Measurements from ENCODE around the gene CYB561D2. TPM values are rescaled to one million over a fixed set of nuclear protein-coding genes. Genes with fewer than 3 reads are reported as not detected.
A peak's percentile ranks its signal among the peaks of the same experiment; 100 is the strongest.

CYB561D2 gene
- total RNA-seq, 1 experiment from 2014 or later = 16.8 TPM

GRCh38 chr3:50314816-50315215 is 35.8 kb upstream of the CYB561D2 start:
- no peak overlapping the region for H2BK20ac ChIP-seq (ENCODE audit: low read depth, low read length, poor library complexity, severe bottlenecking)
- H4K5ac ChIP-seq (ENCODE audit: insufficient read length, low read depth, low read length) = no peak overlapping the region
- no peak overlapping the region for H4K8ac ChIP-seq (replicated peaks; ENCODE audit: insufficient read length, low read depth, low read length)
- Mint-ChIP-seq H3K9me3 (peaks cover 9 to 12% of the 10 kb centered on the region in 2 experiments), H3K27ac (0 out of 7 replicates have a peak overlapping the region, but pooled peaks of 1 of the 3 experiments have one; percentile 38), H3K4me3 (no peak overlapping the region), H3K4me1 (peaks cover 8 to 22% of the 10 kb centered on the region in 2 experiments), H3K36me3 (ENCODE audit: insufficient read depth in 1 of 3, low read depth in 3 of 3) (peaks cover 48 to 58% (median 57%) of the 10 kb centered on the region in 3 experiments), H3K27me3 (ENCODE audit: low read depth) (peaks cover under 1% of the 10 kb centered on the region; the same call in 1 of the 2 replicates)
- H3K9ac ChIP-seq (ENCODE audit: extremely low read depth, insufficient read length, low read length) = no peak overlapping the region
- H3K56ac ChIP-seq (ENCODE audit: insufficient read length, low read depth, low read length) = no peak overlapping the region
- no peaks in the 10 kb centered on the region for H3K23me2 ChIP-seq (ENCODE audit: insufficient read length, low read depth, low read length, poor library complexity, severe bottlenecking)
- H3K4ac ChIP-seq (ENCODE audit: low read depth, low read length) = no peak overlapping the region
- no peaks in the 10 kb centered on the region for H3K79me1 ChIP-seq (ENCODE audit: insufficient read depth, low read depth, low read length, poor library complexity, severe bottlenecking)
- H3K27me3 ChIP-seq (ENCODE audit: insufficient read depth, low read length) = no peaks in the 10 kb centered on the region
- no peak overlapping the region for H3K27ac ChIP-seq (ENCODE audit: insufficient read length, low read depth, low read length)
- H2BK12ac ChIP-seq (ENCODE audit: insufficient read length, low read depth, low read length) = no peak overlapping the region
- H3T11ph ChIP-seq (ENCODE audit: low read length) = no peak overlapping the region
- H4K20me1 ChIP-seq (ENCODE audit: control insufficient read depth, insufficient read depth, insufficient read length) = no peaks in the 10 kb centered on the region
- no peak overlapping the region for H2AFZ ChIP-seq (ENCODE audit: low read length)
- H3K4me1 ChIP-seq (ENCODE audit: insufficient read depth, low read length) = no peaks in the 10 kb centered on the region
- no peak overlapping the region for H2BK5ac ChIP-seq (ENCODE audit: insufficient read length, low read length)
- no peak overlapping the region for H3K18ac ChIP-seq (ENCODE audit: insufficient read length, low read depth, low read length)
- no peak overlapping the region for H4K91ac ChIP-seq (ENCODE audit: insufficient read length, low read depth, low read length)
- no peak overlapping the region for H2AK5ac ChIP-seq (ENCODE audit: insufficient read length, low read length)
- H3K23ac ChIP-seq (ENCODE audit: insufficient read length, low read depth, low read length) = no peak overlapping the region
- H2BK15ac ChIP-seq (ENCODE audit: low read depth, low read length) = no peak overlapping the region
- no peaks in the 10 kb centered on the region for H3K79me2 ChIP-seq (ENCODE audit: insufficient read depth, low read length)
- no peak overlapping the region for H3K4me2 ChIP-seq (ENCODE audit: insufficient read depth, insufficient read length, low read length)
- no CpG with 5 or more reads among the region's 4 CpGs for WGBS (ENCODE audit: extremely low coverage, insufficient read length, low lambda C conversion rate)
- H2BK120ac ChIP-seq (ENCODE audit: low read depth, low read length, poor library complexity, severe bottlenecking) = no peak overlapping the region
- DNase-seq = no peak
- no peaks in the 10 kb centered on the region for H3K9me3 ChIP-seq (ENCODE audit: control insufficient read depth, low read depth, low read length)
- TF ChIP-seq CTCF (conservative IDR thresholded peaks at IDR 0.05) = no peak
- H3K14ac ChIP-seq (ENCODE audit: insufficient read depth, low read length) = no peak overlapping the region

Data from H9 (cell line).